ENCODE results near the gene DNMT3A.

Gene DNMT3A

DNA sequence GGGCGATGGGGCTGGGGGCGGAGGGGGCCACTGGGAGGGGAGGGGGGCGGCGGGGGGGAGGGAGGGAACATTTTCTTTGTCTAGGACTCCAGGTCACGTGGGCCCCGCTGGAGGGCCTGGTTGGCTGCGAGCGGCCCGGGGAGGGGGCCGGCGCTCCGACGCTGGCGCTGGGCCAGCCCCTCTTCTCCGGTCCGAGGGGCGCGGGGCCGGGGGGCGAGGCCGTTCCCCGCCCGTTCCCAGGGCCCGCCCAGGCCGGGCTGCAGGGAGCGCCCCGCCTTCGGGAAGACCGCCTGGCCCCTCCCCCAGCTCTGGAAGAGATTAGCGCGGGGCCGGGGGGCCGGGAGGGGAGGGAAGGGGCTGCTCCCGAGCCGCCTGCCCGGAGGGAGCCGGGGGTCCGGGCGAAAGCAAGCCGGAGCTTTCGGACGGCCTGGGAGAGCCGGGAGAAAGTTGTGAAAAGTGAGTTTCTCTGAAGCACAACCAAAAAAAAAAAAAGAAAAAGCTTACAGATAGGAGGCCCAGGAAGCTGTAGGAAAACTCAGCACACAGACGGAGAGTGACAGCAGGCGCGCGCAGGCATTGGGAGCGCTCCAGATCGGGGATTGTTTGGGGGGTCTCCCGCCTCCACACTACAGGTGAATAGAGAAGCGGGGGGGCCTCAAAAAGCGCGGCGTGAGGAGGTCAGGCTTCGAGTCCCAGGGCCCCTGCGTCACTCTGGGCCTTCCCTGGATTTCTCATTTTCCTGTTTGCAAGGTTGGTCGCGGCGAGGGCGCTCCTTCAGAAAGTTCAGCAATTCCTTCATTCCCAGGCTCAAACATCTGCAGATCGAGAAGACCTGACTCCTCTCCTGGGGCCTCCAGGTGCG is 89.2 kb downstream of the DNMT3A start:
- no peak for DNase-seq

DNA sequence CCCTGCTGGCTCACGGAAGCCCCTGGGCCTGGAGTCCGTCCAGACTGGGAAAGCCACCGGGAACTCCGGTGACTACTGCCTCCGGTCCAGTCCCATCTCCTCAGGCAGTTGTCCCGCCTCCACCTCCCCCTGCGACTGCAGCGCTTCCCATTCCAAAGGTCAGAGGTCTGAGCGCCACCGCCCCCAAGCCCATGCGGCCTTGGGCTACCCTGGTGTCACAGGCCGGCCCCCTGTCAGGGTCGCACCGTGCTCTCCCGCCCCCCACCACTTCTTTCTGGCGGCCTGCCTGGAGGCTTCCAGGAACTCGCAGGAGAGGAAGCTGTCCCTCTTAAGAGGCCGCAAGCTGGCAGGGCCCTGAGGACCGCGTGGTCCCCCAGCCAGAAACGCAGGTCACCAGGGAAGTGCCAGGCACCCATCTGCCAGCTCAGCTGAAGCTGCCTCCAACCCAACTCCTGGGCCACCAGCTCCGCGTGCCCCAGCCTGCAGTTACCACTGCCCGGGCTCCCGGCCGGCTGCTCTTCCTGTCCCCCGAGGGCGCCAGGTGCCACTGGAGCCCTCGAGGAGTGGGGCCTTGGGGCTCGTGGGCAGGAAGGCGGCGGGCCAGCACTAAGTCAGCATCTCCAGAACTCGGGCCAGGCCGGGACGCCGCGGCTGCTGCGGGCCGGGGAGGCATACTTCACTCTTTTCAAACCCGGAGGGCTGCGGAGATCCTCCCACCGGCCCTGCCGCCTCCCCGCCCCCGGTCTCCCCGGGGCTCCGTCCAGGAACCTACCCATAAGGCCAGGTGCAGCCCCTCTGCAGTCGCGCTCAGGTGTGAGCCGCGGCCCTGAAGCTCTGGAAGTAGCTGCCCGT is 90.1 kb downstream of the DNMT3A start:
- no peak for DNase-seq

GRCh38 chr2:25251071-25251421 is 90.7 kb downstream of the DNMT3A start:
- no peak for DNase-seq

GRCh38 chr2:25250331-25251070 is 91.2 kb downstream of the DNMT3A start:
- no peak for DNase-seq

- DNase-seq, result no peak
These were observed 91.9 kb downstream of the DNMT3A start for GRCh38 chr2:25249785-25250184.

- no peak for DNase-seq
These were observed 93.8 kb downstream of the DNMT3A start for GRCh38 chr2:25247792-25248512.

GRCh38 chr2:25246558-25247290 is 95.0 kb downstream of the DNMT3A start:
- DNase-seq, result no peak

- DNase-seq, result no peak
These were observed 95.7 kb downstream of the DNMT3A start for GRCh38 chr2:25246001-25246400.

DNA sequence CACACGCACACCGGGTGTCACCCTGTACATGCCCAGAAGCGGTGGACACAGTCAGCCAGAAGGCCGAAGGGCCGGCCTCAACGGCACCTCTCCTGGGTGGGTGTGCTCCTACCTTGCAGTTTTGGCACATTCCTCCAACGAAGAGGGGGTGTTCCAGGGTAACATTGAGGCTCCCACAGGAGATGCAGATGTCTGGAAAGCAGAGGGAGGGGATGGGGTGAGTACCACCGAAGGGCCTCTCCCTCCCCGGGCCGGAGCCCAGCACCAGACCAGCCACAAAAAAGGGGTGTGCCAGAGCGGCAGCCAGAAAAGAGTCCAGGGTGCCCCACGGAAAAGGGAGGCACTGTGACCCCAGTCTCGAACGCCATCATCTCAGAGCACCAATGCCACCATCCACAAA is 96.6 kb downstream of the DNMT3A start:
- no peak for DNase-seq

GRCh38 chr2:25243995-25244394 is 97.7 kb downstream of the DNMT3A start:
- DNase-seq, result no peak

DNA sequence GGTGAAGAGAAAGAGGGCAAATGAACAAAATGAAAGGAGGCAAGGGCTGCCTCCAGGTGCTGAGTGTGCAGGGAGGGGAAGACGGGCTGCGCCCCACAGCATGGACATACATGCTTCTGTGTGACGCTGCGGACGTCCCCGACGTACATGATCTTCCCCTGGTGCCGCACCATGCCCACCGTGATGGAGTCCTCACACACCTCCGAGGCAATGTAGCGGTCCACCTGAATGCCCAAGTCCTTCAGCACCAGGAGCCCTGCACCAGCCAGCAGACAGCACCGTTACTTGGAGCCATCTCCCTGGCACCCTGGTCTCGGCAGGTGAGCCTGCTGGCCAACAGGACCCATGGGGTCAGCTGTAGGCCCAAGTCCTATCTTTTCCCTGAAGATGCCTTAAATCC is 100.3 kb downstream of the DNMT3A start:
- no peak for DNase-seq

GRCh38 chr2:25240636-25241035 is 101.1 kb downstream of the DNMT3A start:
- DNase-seq, result no peak

GRCh38 chr2:25238920-25239319 is 102.8 kb downstream of the DNMT3A start:
- DNase-seq, result no peak

GRCh38 chr2:25237764-25238163 is 104.0 kb downstream of the DNMT3A start:
- DNase-seq, result no peak

DNA sequence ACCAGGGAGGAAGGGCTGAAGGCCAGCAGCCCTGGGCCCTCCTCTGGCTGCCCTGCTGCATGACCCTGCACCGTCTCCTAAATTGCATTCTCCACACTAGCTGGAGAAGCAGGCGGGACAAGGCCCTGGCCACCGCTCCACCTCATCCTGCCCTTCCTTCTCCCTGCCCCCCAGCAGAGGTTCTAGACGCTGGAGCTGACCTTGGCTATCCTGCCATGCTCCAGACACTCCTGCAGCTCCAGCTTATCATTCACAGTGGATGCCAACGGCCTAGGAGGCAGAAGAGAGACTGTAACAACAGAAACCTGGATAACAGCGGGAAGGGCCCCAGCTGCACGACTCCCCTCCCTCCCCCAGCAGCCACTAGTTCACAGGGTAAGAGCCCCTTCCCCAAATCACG is 105.0 kb downstream of the DNMT3A start:
- DNase-seq, result no peak

GRCh38 chr2:25234738-25235137 is 107.0 kb downstream of the DNMT3A start:
- DNase-seq, result no peak

DNA sequence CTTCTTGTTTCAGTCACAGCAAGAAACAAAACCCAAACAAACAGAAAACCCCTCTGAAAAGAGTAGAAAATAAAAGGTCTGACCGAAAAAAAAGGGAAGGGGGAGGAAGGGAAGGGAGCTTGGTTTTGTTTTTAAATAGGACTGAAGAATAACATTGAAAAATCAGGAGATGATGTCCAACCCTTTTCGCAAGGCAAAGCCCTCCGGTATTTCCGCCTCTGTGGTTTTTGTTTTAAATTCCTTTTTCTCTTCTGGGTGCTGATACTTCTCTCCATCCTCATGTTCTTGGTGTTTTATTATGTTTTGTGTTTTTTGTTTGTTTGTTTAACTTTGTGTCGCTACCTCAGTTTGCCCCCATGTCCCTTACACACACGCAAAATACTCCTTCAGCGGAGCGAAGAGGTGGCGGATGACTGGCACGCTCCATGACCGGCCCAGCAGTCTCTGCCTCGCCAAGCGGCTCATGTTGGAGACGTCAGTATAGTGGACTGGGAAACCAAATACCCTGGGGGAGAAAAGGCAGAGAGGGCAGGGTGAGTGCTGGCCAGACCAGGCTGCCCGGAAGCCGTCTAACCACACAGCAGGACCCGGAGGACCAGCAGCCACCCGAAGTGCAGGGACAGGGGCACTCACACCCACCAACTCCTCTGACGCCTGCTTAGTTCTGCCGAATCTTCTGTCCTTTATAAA is 107.7 kb downstream of the DNMT3A start:
- no peak for DNase-seq

- no peak for DNase-seq
These were observed 109.4 kb downstream of the DNMT3A start for GRCh38 chr2:25232248-25232825.

DNA sequence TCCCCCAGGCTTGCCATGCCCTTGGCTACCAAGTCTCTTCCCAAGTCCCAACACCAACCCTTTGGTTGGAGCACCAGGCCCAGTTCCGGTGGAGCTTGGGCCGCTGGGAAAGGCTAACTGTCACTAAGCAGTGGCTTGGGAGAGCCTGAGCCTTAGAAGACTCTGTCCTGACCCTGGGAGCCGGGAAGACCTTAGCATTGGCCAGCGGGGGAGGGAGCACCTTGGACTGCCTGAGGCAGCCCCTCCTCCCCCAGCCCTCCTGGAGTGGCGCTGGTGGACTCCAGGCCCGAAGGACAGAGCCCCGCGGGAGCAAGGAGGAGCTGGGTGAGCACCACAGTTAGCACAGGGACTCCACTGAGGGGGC is 110.8 kb downstream of the DNMT3A start:
- no peak for DNase-seq

- DNase-seq, result no peak
These were observed 111.4 kb downstream of the DNMT3A start for GRCh38 chr2:25230198-25230947.
